Fibroblast of lung (primary cell): ENCODE data around the gene ZNF26. TPM values are rescaled to one million over a fixed set of nuclear protein-coding genes. Genes with fewer than 3 reads are reported as not detected.

Experiments used
- DNase-seq, 2 donors: peaks; one replicate each; pipeline versions ENCODE4 v3.0.0 to v3.0.0-alpha.2; 2010; ENCODE audit warnings: low read depth in 2 of 2
- H2AFZ ChIP-seq: 2 replicates; pipeline ENCODE4 v1.5.1; 2012; ENCODE audit warnings: low read length, control low read depth, inconsistent platforms
- H3K27ac ChIP-seq: 2 replicates; pipeline ENCODE4 v1.5.1; 2011; ENCODE audit warnings: low read length, control low read depth; ENCODE audit not compliant: insufficient read depth
- H3K27me3 ChIP-seq: 2 replicates; pipeline ENCODE4 v1.5.1; 2011; ENCODE audit warnings: mild to moderate bottlenecking, low read length; ENCODE audit not compliant: control insufficient read depth, insufficient read depth
- H3K36me3 ChIP-seq: 2 replicates; pipeline ENCODE4 v1.5.1; 2011; ENCODE audit warnings: low read length; ENCODE audit not compliant: control insufficient read depth, insufficient read depth
- H3K4me1 ChIP-seq: 2 replicates; pipeline ENCODE4 v1.5.1; 2011; ENCODE audit warnings: low read length; ENCODE audit not compliant: control insufficient read depth, insufficient read depth; ENCODE audit errors: extremely low read depth
- H3K4me2 ChIP-seq: 2 replicates; pipeline ENCODE4 v1.5.1; 2011; ENCODE audit warnings: low read length, control low read depth; ENCODE audit not compliant: insufficient read depth; ENCODE audit errors: extremely low read depth
- H3K4me3 ChIP-seq, 4 experiments: fragments of 200-600 bp in 1 of 4; sonication (generic) in 1 of 4; replicated peaks in 1 of 4; 2 replicates each; pipeline ENCODE4 v1.5.1; 2011 to 2016; ENCODE audit warnings: low read length in 4 of 4, low read depth in 3 of 4, mild to moderate bottlenecking in 3 of 4, control low read depth in 2 of 4, inconsistent platforms in 1 of 4, mixed read lengths in 1 of 4; ENCODE audit not compliant: insufficient read depth in 1 of 4; ENCODE audit errors: control extremely low read depth in 1 of 4
- H3K79me2 ChIP-seq: 2 replicates; pipeline ENCODE4 v1.5.1; 2012; ENCODE audit warnings: mild to moderate bottlenecking, low read length, inconsistent platforms; ENCODE audit not compliant: control insufficient read depth, insufficient read depth
- H3K9ac ChIP-seq: 2 replicates; pipeline ENCODE4 v1.5.1; 2011; ENCODE audit warnings: mild to moderate bottlenecking, low read length, control low read depth; ENCODE audit not compliant: insufficient read depth
- H3K9me3 ChIP-seq: 2 replicates; pipeline ENCODE4 v1.5.1; 2012; ENCODE audit warnings: low read depth, low read length; ENCODE audit not compliant: control insufficient read depth, insufficient read depth
- H4K20me1 ChIP-seq: 2 replicates; pipeline ENCODE4 v1.5.1; 2011; ENCODE audit warnings: low read length; ENCODE audit not compliant: control insufficient read depth, insufficient read depth; ENCODE audit errors: extremely low read depth
- EZH2 ChIP-seq: IDR thresholded peaks from 2 replicates; pipeline ENCODE4 v1.5.1; 2012; ENCODE audit warnings: low read length, control low read depth, mild to moderate bottlenecking; ENCODE audit errors: missing control alignments
- polyA plus RNA-seq, 2 donors: library from polyadenylated mRNA; depleted of rRNA in 1 of 2; stranded (reverse) in 1 of 2; unstranded in 1 of 2; fragments of >200 nt; gene quantifications; 2 replicates each; pipeline ENCODE4 v1.2.1, GENCODE V29; 2011 to 2012; ENCODE audit warnings: missing spikeins in 1 of 2
- total RNA-seq: library from RNA; depleted of rRNA; stranded (reverse); fragments of >200 nt; gene quantifications from 2 replicates; pipeline ENCODE4 v1.2.1, GENCODE V29; 2014
- TF ChIP-seq, protein P1 (sequence below), 2 donors: IDR thresholded peaks in 1 of 2; conservative IDR thresholded peaks in 1 of 2; 1 replicate in 1 of 2; 2 replicates in 1 of 2; pipeline ENCODE4 v1.5.1; 2011 to 2012; ENCODE audit warnings: low read length in 2 of 2, control low read depth in 1 of 2, inconsistent platforms in 1 of 2, low read depth in 1 of 2, mild to moderate bottlenecking in 1 of 2

The ZNF26 gene
- total and polyA plus RNA-seq, 2 donors (not counting 1 experiment from before 2014, with no cell fraction given), result 4.9 to 9.4 TPM

DNA sequence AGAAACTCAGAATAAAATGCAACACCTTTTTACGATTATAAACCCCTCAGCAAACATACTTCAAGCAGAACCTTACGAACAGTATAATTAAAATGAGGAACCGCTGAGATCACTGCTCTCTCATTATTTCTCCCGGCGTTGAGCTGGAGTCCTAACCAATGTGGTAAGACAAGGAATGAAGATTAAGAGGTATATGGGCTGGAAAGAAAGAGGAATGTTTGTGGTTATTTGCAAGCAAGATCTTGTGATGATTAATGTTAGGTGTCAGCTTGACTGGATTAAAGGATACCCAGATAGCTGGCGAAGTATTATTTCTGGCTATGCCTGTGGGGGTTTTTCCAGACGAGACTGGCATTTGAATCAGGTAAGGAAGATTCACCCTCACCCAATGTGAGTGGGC lies 40.8 kb downstream of the ZNF26 start:
- Histone ChIP-seq H4K20me1 (no peaks in the 10 kb centered on the region), H2AFZ (no peak overlapping the region), H3K9ac (no peak overlapping the region), H3K79me2 (no peaks in the 10 kb centered on the region), H3K36me3 (no peaks in the 10 kb centered on the region), H3K27ac (no peak overlapping the region), H3K4me3 (no peak overlapping the region), H3K27me3 (no peaks in the 10 kb centered on the region), H3K9me3 (no peaks in the 10 kb centered on the region), H3K4me2 (no peak overlapping the region), H3K4me1 (no peaks in the 10 kb centered on the region)
- DNase-seq, result peak in 1 of 2 donors; percentile 79
- no peak for TF ChIP-seq EZH2
- TF ChIP-seq, protein P1, sequence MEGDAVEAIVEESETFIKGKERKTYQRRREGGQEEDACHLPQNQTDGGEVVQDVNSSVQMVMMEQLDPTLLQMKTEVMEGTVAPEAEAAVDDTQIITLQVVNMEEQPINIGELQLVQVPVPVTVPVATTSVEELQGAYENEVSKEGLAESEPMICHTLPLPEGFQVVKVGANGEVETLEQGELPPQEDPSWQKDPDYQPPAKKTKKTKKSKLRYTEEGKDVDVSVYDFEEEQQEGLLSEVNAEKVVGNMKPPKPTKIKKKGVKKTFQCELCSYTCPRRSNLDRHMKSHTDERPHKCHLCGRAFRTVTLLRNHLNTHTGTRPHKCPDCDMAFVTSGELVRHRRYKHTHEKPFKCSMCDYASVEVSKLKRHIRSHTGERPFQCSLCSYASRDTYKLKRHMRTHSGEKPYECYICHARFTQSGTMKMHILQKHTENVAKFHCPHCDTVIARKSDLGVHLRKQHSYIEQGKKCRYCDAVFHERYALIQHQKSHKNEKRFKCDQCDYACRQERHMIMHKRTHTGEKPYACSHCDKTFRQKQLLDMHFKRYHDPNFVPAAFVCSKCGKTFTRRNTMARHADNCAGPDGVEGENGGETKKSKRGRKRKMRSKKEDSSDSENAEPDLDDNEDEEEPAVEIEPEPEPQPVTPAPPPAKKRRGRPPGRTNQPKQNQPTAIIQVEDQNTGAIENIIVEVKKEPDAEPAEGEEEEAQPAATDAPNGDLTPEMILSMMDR (conservative IDR thresholded peaks at IDR 0.05 in 1 of 2, IDR thresholded peaks at IDR 0.05 in 1 of 2; ENCODE audit: low read depth in 1 of 2, low read length in 2 of 2), result no peak

DNA sequence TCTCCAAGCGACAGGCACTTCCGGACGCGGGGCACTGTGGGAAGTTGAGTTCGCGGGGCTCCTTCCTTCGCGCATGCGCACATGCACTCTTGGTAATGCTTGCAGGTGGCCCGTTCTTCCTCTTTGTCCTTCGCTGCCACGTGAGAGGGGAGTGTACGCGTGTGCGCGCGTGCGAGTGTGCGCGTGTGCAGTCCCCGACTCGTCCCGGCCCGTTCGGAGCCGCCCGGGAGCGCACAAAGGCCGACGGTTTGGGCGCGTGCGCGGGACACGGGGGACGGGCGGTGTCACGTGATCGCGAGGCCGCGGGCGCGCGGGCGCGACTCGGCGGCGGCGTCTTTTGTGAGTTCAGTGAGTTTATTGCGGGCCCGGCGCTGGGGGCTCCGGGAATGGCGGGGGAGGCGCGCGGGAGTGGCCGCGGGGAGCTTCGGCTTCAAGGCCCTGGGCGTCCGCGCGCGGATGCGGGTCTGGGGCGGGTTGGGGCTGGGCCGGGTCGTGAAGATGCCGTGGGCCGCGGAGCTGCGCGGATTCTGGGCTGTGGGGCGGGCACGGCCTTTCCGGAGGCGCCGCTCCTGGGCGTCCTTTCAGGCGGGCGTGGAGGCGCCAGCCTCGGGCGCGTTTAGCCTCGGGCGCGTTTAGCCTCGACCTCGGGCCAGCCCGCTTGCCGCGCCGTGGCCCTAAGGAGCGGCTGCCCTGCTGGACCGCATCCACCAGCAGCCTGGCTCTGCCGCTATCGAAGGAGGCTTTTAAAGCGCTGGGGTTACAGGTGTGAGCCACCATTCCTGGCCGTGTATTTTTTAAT lies 51.2 kb downstream of the ZNF26 start, which contains the start of gene ZNF84:
Gene ZNF84, plus strand, starts transcription at position 303 of the 799 bp plus-strand sequence. CDS start 3,959 bp downstream, outside the sequence.
- Histone ChIP-seq H3K9me3 (peaks cover 3% of the 10 kb centered on the region), H3K27ac (peak within 1 kb of the TSS; percentile 87), H3K36me3 (no peaks in the 10 kb centered on the region), H3K4me1 (no peaks in the 10 kb centered on the region), H3K4me2 (peak within 1 kb of the TSS; percentile 79), H3K4me3 (peak within 1 kb of the TSS; percentile 71 to 90 (median 82)), H3K9ac (peak within 1 kb of the TSS; percentile 78), H4K20me1 (no peaks in the 10 kb centered on the region), H3K27me3 (no peaks in the 10 kb centered on the region), H3K79me2 (peaks cover 27% of the 10 kb centered on the region), H2AFZ (peak within 1 kb of the TSS; percentile 70)
- no peak for TF ChIP-seq EZH2
- TF ChIP-seq, protein P1 (conservative IDR thresholded peaks at IDR 0.05 in 1 of 2, IDR thresholded peaks at IDR 0.05 in 1 of 2; ENCODE audit: low read depth in 1 of 2, low read length in 2 of 2), result no peak
- peak; percentile 98 to 99 for DNase-seq

DNA sequence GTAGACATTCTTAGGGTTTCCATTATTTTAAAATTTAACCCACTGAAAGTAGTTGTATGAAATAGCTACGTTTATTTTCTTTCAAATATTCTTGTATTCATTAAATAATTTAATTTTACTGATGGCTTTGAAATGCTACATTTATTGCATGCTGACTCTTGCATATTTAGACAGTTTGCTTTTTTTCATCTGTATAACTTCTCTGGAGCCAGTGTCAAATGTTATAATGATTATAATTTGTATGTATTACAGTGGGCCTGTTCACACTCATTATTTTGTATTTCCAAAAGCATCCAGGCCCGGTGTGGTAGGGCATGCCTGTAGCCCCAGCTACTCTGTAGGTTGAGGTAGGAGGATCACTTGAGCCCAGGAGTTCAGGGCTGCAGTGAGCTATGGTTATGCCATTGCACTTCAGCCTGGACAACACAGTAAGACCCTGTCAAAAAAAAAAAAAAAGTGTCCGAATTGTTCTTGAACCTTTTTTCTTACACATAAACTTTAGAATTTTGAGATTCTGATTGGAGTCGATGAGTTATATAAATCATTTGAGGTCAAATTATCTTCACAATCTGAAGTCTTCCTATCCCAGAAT lies 52.0 kb downstream of the ZNF26 start:
- Histone ChIP-seq H3K27me3 (no peaks in the 10 kb centered on the region), H4K20me1 (no peaks in the 10 kb centered on the region), H3K36me3 (no peaks in the 10 kb centered on the region), H2AFZ (no peak overlapping the region), H3K4me2 (peak overlapping the region; percentile 79), H3K27ac (peak overlapping the region; percentile 87), H3K79me2 (peaks cover 27% of the 10 kb centered on the region), H3K9me3 (peaks cover 4% of the 10 kb centered on the region), H3K4me3 (peak overlapping the region; percentile 71 to 90 (median 82)), H3K9ac (no peak overlapping the region), H3K4me1 (no peaks in the 10 kb centered on the region)
- TF ChIP-seq, protein P1 (conservative IDR thresholded peaks at IDR 0.05 in 1 of 2, IDR thresholded peaks at IDR 0.05 in 1 of 2; ENCODE audit: low read depth in 1 of 2, low read length in 2 of 2), result no peak
- TF ChIP-seq EZH2, result no peak
- no peak for DNase-seq
